Measurements from ENCODE around the gene TBRG4. TPM values are rescaled to one million over a fixed set of nuclear protein-coding genes. Genes with fewer than 3 reads are reported as not detected.

The TBRG4 gene
- total RNA-seq, 2 experiments from 2014 or later: 121 to 152 TPM

DNA sequence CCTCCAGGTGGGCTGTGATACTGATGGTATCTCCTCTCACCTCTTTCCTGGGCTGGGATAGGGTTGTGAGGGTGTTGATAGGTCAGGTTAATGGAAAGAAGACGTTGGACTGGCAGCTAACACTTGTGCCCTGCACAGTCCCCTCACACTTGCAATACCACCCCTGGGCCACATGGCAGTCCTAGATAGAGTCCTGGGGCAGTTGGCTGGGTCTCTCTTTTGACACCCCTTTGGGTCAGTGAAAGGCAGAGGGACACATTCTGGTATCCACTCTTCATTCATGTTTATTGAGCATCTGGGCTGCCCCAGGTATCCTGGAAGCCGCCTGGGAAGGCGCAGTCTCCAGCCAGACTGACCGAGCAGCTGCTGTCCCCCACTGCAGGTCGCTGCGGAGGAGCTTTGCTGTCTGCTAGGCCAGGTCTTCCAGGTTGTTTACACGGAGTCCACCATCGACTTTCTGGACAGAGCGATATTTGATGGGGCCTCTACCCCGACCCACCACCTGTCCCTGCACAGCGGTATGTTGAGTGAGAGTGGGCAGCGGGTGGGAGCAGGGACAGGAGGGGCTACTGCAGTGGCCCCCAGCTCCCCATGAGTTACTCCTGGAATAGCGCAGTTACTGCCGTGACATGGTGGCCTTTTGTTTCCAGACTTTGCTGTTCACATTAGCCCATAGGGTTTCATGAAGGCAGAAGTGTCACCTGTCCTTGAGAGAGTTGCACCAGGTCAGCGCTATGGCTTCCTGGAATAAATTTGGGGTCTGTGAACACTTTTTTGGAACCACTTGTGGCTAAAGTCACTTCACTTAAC is 41.8 kb downstream of the TBRG4 start:
- peaks cover 50% of the 10 kb centered on the region for H3K36me3 Mint-ChIP-seq
- no peak for ATAC-seq

DNA sequence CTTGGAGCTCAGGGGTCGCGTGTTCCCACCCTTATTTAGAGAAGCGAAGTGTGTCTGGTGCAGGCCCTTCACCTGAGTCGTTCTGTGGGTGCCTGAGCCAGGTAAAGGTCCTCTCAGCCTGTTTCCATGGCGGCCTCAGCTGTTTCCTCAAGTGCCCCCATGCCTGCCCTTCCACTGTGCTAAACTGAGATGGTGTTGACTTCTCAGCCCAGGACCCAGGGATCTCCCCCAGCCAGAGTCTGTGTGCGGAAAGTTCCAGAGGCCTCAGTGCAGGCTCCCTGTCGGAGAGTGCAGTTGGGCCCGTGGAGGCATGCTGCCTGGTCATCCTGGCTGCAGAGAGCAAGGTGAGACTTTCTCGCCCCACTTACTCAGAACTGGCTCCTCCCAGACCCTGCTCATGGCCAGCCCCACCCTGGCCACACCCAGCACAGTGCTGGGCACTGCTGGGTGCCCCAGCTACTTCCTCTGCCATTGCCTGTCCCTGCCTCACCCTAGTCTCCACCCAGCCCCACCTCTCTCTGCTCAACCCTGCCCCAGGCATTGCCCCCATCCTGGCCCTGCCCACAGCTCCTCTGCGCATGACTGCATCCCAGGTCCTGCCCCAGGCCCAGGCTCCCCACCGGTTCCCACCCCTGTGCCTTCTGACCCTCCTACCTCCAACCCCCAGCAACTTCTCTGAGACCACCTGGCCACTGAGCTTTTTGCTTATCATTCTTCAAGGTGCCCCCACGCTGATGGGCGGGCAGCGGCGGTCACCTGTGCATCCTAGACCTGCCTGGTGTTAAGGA is 43.1 kb downstream of the TBRG4 start:
- Mint-ChIP-seq H3K9me3 (ENCODE audit: low read depth) (no peaks in the 10 kb centered on the region), H3K36me3 (peaks cover 54% of the 10 kb centered on the region), H3K27ac (no peak overlapping the region), H3K27me3 (no peaks in the 10 kb centered on the region), H3K4me3 (no peak overlapping the region), H3K4me1 (peaks cover 10% of the 10 kb centered on the region)
- CTCF ChIA-PET: interaction anchor here (1.3 kb wide), 1 partner anchor 67 kb away, joined by 4 read pairs; no protein-coding TSS in a partner anchor
- DNase-seq: no peak
- no peak for ATAC-seq

More for the DNA sequence above, 41.8 kb downstream of the TBRG4 start:
- Mint-ChIP-seq H3K4me1 (peaks cover 10% of the 10 kb centered on the region), H3K27me3 (no peaks in the 10 kb centered on the region), H3K27ac (no peak overlapping the region), H3K4me3 (no peak overlapping the region), H3K9me3 (ENCODE audit: low read depth) (no peaks in the 10 kb centered on the region)
- CTCF ChIA-PET: interaction anchor here (1.3 to 1.8 kb wide), 2 partner anchors 66 to 212 kb away, joined by 4 read pairs; no protein-coding TSS in a partner anchor
- DNase-seq: no peak

DNA sequence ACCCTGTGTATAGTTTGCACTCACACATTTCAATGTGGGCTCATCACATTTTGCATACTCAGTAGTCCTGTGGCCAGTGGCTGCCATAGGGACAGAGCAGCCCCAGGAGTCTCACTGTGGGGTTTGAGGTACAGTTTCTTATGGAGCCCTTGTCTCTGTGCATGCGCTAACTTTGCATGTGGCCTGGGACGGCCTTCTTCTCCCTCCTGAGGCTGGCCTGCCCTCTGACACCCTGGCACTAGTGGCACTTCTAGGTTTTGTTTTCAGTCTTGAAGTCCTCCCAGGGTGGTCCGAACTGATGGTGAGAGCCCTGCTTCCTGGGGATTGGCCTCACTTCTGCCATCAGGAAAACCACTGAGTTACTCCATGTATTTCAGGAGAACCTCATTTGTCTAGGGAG is 43.9 kb downstream of the TBRG4 start:
- Mint-ChIP-seq H3K4me3 (no peak overlapping the region), H3K4me1 (peaks cover 10% of the 10 kb centered on the region), H3K9me3 (ENCODE audit: low read depth) (no peaks in the 10 kb centered on the region), H3K27ac (no peak overlapping the region), H3K27me3 (no peaks in the 10 kb centered on the region), H3K36me3 (peaks cover 51% of the 10 kb centered on the region)
- CTCF ChIA-PET: no interaction called here
- ATAC-seq: no peak
- DNase-seq: no peak

DNA sequence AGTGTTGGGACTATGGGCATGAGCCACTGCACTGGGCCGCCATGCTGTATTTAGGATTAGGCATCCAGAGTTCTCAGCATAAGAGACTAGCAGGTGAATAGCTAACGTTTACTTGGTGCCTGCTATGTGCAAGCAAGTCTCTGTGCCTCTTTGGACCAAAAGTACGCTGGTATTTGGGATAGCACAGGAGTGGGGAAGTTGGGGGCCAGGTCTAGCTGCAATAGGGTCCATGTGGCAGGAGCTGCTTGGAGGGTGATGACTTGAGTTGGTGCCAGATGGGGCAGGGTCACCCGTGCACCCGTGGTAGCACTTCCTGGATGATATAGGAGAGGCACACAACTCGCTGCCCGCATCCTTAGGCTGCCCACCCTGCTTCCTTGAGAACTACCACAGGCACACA is 45.1 kb downstream of the TBRG4 start:
- Mint-ChIP-seq H3K4me3 (no peak overlapping the region), H3K9me3 (ENCODE audit: low read depth) (no peaks in the 10 kb centered on the region), H3K4me1 (peaks cover 17% of the 10 kb centered on the region), H3K27me3 (no peaks in the 10 kb centered on the region), H3K27ac (no peak overlapping the region), H3K36me3 (peaks cover 53% of the 10 kb centered on the region)
- no peak for ATAC-seq
- CTCF ChIA-PET: interaction anchor here (0.9 kb wide), 1 partner anchor 94 kb away, joined by 3 read pairs; no protein-coding TSS in a partner anchor
- DNase-seq: no peak

DNA sequence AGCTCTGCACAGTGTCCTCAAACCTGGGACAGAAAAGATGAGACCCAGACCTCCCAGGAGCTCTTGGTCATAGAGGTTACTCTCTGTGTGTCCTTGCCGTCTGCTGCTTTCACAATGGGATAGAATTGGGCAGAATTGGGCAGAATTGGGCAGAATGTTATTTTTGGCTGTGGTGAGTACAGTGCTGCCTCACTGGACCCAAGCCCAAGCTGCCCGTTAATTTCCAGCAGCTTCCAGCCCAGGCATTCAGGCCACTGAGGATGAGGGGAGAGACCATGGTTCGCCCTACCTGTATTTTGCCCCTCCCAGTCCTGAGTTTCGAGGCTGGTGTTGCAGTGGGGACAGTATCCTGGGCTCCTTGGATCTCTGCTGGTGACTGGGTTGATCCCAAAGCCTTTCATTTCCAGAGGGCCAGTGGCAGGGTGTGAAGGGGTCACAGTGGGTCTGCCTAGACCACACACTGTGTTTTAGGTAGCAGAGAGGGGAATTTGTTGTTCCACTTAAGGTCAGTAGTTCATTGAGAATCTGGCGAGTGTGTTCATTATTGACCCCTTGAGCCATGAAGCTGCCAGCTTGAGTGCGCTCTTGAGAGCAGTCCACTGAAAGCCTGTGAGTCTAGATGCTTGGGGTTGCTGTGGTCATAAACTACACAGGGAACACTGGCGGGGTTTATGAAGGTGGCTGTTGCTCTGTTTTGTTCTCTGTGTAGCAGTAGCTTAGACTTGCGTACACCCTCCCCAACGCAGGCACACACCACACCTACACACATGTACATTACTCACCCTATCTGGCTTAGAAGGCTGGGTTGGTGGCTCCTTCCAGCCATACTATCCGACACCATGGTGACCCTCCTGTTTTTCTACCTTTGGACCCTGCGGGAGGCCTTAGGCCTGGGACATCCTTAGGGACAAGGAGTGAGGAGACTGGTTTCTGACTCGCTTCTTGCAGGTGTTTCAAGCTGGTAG is 46.2 kb downstream of the TBRG4 start:
- Mint-ChIP-seq H3K36me3 (peaks cover 57% of the 10 kb centered on the region), H3K27ac (peak overlapping the region; percentile 58), H3K27me3 (no peaks in the 10 kb centered on the region), H3K9me3 (ENCODE audit: low read depth) (no peaks in the 10 kb centered on the region), H3K4me3 (no peak overlapping the region), H3K4me1 (peaks cover 25% of the 10 kb centered on the region)
- CTCF ChIA-PET: interaction anchor here (0.9 kb wide), 1 partner anchor 93 kb away, joined by 3 read pairs; no protein-coding TSS in a partner anchor
- ATAC-seq (no peak), DNase-seq (no peak)

DNA sequence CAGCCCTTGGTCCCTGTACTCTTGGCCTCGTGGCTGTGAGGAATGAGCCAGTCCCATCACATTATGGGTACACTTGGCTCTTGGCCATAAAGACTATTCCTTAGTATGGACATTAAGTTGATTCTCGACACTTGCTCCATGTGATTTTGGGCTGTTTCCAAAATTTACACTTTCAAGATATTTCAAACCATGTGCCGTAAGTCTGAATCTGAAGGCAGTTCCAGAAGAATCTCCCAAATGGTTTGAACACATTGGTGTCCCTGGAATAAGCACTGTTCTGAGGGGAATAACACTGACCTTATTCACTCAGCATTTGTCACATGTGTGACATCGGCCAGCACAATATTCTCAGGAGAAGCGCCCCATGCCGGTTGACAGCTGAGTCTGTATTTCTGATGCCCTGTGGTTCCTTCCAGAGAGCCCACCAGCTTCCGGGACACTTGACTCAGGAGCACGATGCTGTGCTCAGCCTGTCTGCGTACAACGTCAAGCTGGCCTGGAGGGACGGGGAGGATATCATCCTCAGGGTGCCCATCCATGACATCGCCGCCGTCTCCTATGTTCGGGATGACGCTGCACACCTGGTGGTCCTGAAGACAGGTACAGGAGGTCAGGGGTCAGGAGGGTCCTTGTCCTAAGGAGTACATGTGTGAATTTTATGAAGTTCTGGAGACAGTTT is 47.3 kb downstream of the TBRG4 start:
- no peak for ATAC-seq
- CTCF ChIA-PET: no interaction called here
- H3K4me1 Mint-ChIP-seq: peaks cover 28% of the 10 kb centered on the region
- no peak overlapping the region for H3K4me3 Mint-ChIP-seq
- no peak for DNase-seq
- H3K27me3 Mint-ChIP-seq: no peaks in the 10 kb centered on the region
- H3K27ac Mint-ChIP-seq: no peak overlapping the region
- no peaks in the 10 kb centered on the region for H3K9me3 Mint-ChIP-seq (ENCODE audit: low read depth)
- H3K36me3 Mint-ChIP-seq: peaks cover 55% of the 10 kb centered on the region

DNA sequence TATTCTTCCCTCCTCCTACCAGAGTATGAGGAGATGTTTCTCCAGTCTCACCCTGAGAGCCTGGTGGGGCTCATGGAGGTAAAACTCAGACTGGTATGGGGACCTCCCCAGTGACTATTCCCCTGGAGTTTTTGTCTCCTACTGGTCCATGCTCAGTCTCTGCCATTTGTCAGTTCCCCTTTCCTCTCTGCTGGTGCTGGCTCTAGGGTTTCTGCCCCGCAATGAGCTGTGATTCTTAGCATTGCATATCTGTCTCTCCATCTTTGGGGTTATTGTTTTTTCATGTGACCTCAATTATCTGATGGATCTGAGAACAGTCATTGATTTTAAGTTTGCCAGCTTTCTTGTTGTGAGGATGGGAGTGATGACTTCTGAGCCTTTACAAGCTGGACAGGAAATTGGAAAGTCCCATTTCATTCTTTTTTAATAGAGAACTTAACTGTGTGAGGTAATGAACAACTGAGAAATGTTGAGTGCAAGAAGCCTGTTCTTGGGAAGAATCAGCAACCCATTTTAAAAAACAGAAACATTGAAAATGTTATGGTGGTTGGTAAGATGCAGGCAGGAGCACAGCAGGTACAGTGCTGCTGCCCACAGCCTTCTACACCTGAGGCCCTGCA is 49.6 kb downstream of the TBRG4 start:
- Mint-ChIP-seq H3K27ac (peak overlapping the region; percentile 15), H3K4me1 (peaks cover 24% of the 10 kb centered on the region), H3K4me3 (no peak overlapping the region), H3K27me3 (no peaks in the 10 kb centered on the region), H3K36me3 (peaks cover 58% of the 10 kb centered on the region), H3K9me3 (ENCODE audit: low read depth) (no peaks in the 10 kb centered on the region)
- CTCF ChIA-PET: no interaction called here
- ATAC-seq (no peak), DNase-seq (no peak)

DNA sequence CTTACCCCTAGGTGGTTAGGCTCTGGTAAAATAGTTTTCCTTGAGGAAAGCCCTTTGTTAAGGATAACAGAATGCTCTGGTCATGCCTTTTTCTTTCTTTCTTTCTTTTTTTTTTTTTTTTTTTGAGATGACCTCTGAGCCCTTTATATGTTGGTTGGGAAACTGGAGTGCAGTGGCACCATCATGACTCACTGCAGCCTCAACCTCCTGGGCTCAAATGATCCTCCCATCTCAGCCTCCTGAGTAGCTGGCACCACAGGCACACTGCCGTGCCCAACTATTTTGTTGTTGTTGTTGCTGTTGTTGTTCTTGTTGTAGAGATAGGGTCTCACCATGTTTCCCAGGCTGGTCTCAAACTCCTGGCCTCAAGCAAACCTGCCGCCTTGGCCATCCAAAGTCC is 50.1 kb downstream of the TBRG4 start:
- H3K4me1 Mint-ChIP-seq: peaks cover 24% of the 10 kb centered on the region
- CTCF ChIA-PET: no interaction called here
- no peaks in the 10 kb centered on the region for H3K9me3 Mint-ChIP-seq (ENCODE audit: low read depth)
- ATAC-seq: no peak
- peak overlapping the region; percentile 15 for H3K27ac Mint-ChIP-seq
- H3K4me3 Mint-ChIP-seq: no peak overlapping the region
- peaks cover 57% of the 10 kb centered on the region for H3K36me3 Mint-ChIP-seq
- DNase-seq: no peak
- no peaks in the 10 kb centered on the region for H3K27me3 Mint-ChIP-seq

DNA sequence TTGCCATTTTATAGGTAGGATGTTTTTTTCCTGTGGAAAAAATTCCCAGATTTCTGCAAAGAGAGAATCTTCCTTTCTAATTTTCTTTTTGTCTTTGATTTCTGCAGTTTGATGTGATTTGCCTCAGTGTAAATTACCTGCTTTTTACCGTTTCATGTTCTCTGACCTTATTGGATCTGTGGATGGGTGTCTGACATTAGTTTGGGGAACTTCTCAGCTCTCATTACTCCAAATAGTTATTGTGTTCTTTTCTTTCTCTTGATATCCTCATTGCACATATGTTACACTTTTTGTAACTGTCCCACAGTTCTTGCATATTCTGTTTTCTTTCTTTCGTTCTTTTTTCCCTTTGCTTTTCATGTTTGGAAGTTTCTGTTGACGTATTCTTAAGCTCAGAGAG is 51.2 kb downstream of the TBRG4 start:
- ATAC-seq: no peak
- no peaks in the 10 kb centered on the region for H3K27me3 Mint-ChIP-seq
- no peak overlapping the region for H3K27ac Mint-ChIP-seq
- peaks cover 60% of the 10 kb centered on the region for H3K36me3 Mint-ChIP-seq
- no peak overlapping the region for H3K4me3 Mint-ChIP-seq
- no peaks in the 10 kb centered on the region for H3K9me3 Mint-ChIP-seq (ENCODE audit: low read depth)
- CTCF ChIA-PET: interaction anchor here (0.9 kb wide), 1 partner anchor 23 kb away, joined by 3 read pairs; no protein-coding TSS in a partner anchor
- peaks cover 27% of the 10 kb centered on the region for H3K4me1 Mint-ChIP-seq
- no peak for DNase-seq

DNA sequence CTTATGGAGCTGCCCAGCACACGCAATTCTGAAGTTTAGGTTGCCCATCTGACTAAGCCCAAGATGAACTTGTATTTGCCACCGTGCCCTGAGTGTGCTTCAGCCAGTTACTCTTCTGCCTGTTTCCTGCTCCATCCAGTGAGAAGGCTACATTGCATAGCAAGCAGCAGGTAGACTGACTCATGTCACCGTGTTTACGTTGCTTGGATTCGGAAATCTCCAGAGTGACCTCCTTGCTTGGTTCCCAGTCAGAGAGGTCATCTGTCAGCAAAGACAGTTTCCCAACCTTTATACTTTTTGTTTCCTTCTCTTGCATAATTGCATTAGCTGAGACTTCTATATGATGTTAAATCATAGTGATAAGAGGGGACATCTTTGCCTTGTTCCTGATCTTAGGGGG is 53.6 kb downstream of the TBRG4 start:
- no peak overlapping the region for H3K4me3 Mint-ChIP-seq
- ATAC-seq (no peak), DNase-seq (no peak)
- H3K27ac Mint-ChIP-seq: no peak overlapping the region
- CTCF ChIA-PET: no interaction called here
- peaks cover 55% of the 10 kb centered on the region for H3K36me3 Mint-ChIP-seq
- no peaks in the 10 kb centered on the region for H3K27me3 Mint-ChIP-seq
- H3K4me1 Mint-ChIP-seq: peaks cover 27% of the 10 kb centered on the region
- no peaks in the 10 kb centered on the region for H3K9me3 Mint-ChIP-seq (ENCODE audit: low read depth)

DNA sequence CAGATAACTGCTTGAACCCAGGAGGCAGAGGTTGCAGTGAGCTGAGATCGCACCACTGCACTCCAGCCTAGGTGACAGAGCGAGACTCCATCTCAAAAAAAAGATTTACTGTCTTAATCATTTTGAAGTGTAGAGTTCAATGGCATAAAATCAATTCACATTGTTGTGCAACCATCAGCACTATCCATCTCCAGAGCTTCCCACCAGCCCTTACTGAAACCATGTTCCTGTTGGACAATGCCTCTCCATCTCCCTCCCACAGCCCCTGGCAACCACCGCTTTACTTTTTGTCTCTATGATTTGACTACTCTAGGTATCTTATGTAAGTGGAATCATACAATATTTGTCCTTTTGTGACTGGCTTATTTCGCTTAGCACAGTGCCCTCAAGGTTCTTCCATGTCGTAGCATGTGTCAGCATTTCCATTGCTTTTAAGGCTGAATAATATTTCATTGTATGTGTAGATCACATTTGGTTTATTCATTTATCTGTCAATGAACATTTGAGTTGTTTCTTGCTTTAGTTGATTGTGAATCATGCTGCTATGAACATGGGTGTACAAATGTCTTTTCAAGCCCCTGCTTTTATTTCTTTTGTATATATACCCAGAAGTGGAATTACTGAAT is 55.8 kb downstream of the TBRG4 start:
- Mint-ChIP-seq H3K36me3 (peaks cover 50% of the 10 kb centered on the region), H3K9me3 (ENCODE audit: low read depth) (no peaks in the 10 kb centered on the region), H3K4me3 (no peak overlapping the region), H3K4me1 (peaks cover 16% of the 10 kb centered on the region), H3K27ac (no peak overlapping the region), H3K27me3 (no peaks in the 10 kb centered on the region)
- DNase-seq (no peak), ATAC-seq (no peak)
- CTCF ChIA-PET: no interaction called here

DNA sequence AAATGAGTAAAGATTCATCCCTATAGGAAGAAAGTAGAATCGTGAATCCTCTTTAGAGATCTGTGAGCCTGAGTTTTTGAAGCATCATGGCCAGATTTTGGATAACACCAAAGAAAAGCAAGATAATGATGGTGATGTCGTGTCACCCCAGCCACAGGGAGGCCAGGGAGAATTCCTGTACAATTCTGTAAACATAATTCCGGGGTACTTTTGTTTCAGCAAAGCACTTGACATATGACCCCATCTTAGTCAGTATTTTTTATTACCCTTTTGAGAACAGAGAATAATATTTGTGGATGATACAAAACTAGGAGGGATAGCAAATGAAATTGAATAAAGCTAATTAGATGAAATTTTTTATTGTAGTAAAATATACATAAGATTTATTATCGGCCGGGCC is 56.5 kb downstream of the TBRG4 start:
- peaks cover 52% of the 10 kb centered on the region for H3K36me3 Mint-ChIP-seq
- H3K27ac Mint-ChIP-seq: no peak overlapping the region
- ATAC-seq (no peak), DNase-seq (no peak)
- CTCF ChIA-PET: no interaction called here
- peaks cover 10% of the 10 kb centered on the region for H3K4me1 Mint-ChIP-seq
- no peaks in the 10 kb centered on the region for H3K27me3 Mint-ChIP-seq
- no peaks in the 10 kb centered on the region for H3K9me3 Mint-ChIP-seq (ENCODE audit: low read depth)
- no peak overlapping the region for H3K4me3 Mint-ChIP-seq

Data from activated CD8-positive, alpha-beta memory T cell treated with anti-CD3 and anti-CD28 coated beads, Interleukin-2, amount 10 ng/mL, durations not matched to agents 7 days and 5 days (primary cell).